ENCODE results near the gene LYRM2. TPM values are rescaled to one million over a fixed set of nuclear protein-coding genes. Genes with fewer than 3 reads are reported as not detected.
"Not testable (repeated sequence)": the region's sequence is repeated elsewhere in the genome, so short reads cannot be mapped to it uniquely, and the experiment has no call there.

The LYRM2 gene
- total RNA-seq, 6 experiments from 2014 or later = 39.9 to 48.4 (median 44.9) TPM

- H3K4me1 Mint-ChIP-seq (ENCODE audit: low read depth) = peaks cover 22% of the 10 kb centered on the region
- no peaks in the 10 kb centered on the region for H3K9me3 Mint-ChIP-seq
- no peak for TF ChIP-seq CTCF (IDR thresholded peaks at IDR 0.05)
- H3K27me3 Mint-ChIP-seq (ENCODE audit: insufficient read depth) = no peaks in the 10 kb centered on the region; the same call in 1 of the 2 replicates
- peaks cover 18% of the 10 kb centered on the region for H3K36me3 Mint-ChIP-seq (ENCODE audit: low read depth)
- H3K27ac Mint-ChIP-seq = 0 out of 2 replicates have a peak overlapping the region, but pooled peaks have one; percentile 4
- H3K4me3 Mint-ChIP-seq = no peak overlapping the region
- DNase-seq = no peak
Observed at GRCh38 chr6:89644864-89645263, 6.3 kb upstream of the LYRM2 start.

GRCh38 chr6:89643406-89643805 is 4.9 kb upstream of the LYRM2 start:
- peaks cover 2% of the 10 kb centered on the region for H3K27me3 Mint-ChIP-seq (ENCODE audit: insufficient read depth)
- DNase-seq = no peak
- H3K27ac Mint-ChIP-seq = peak overlapping the region; percentile 60; the same call in 1 of the 2 replicates
- no peak overlapping the region for H3K4me3 Mint-ChIP-seq
- no peak for TF ChIP-seq CTCF (IDR thresholded peaks at IDR 0.05)
- H3K4me1 Mint-ChIP-seq (ENCODE audit: low read depth) = peaks cover 36% of the 10 kb centered on the region
- H3K36me3 Mint-ChIP-seq (ENCODE audit: low read depth) = peaks cover 23% of the 10 kb centered on the region
- no peaks in the 10 kb centered on the region for H3K9me3 Mint-ChIP-seq

- Mint-ChIP-seq H3K27ac (no peak overlapping the region), H3K36me3 (ENCODE audit: low read depth) (peaks cover 26% of the 10 kb centered on the region)
Observed at GRCh38 chr6:89642956-89643355, 4.4 kb upstream of the LYRM2 start.

GRCh38 chr6:89641581-89641980 is 3.0 kb upstream of the LYRM2 start:
- peaks cover 30% of the 10 kb centered on the region for H3K36me3 Mint-ChIP-seq (ENCODE audit: low read depth)

More at GRCh38 chr6:89642956-89643355, 4.4 kb upstream of the LYRM2 start:
- Mint-ChIP-seq H3K4me3 (no peak overlapping the region), H3K27me3 (ENCODE audit: insufficient read depth) (peaks cover 2% of the 10 kb centered on the region), H3K9me3 (no peaks in the 10 kb centered on the region), H3K4me1 (ENCODE audit: low read depth) (peaks cover 39% of the 10 kb centered on the region)
- DNase-seq = no peak
- TF ChIP-seq CTCF (IDR thresholded peaks at IDR 0.05) = no peak

GRCh38 chr6:89640804-89641203 is 2.3 kb upstream of the LYRM2 start:
- Mint-ChIP-seq H3K36me3 (ENCODE audit: low read depth) (peaks cover 36% of the 10 kb centered on the region), H3K4me3 (0 out of 2 replicates have a peak overlapping the region, but pooled peaks have one; percentile 4), H3K4me1 (ENCODE audit: low read depth) (peaks cover 45% of the 10 kb centered on the region), H3K27ac (peak overlapping the region; percentile 90), H3K9me3 (no peaks in the 10 kb centered on the region), H3K27me3 (ENCODE audit: insufficient read depth) (peaks cover 2% of the 10 kb centered on the region)
- TF ChIP-seq CTCF (IDR thresholded peaks at IDR 0.05) = no peak
- DNase-seq = peak; percentile 84

More at GRCh38 chr6:89641581-89641980, 3.0 kb upstream of the LYRM2 start:
- Mint-ChIP-seq H3K27ac (peak overlapping the region; percentile 90), H3K4me1 (ENCODE audit: low read depth) (peaks cover 45% of the 10 kb centered on the region)
- not testable (repeated sequence) for DNase-seq; H3K27me3 Mint-ChIP-seq (ENCODE audit: insufficient read depth); H3K9me3 Mint-ChIP-seq; H3K4me3 Mint-ChIP-seq

- Mint-ChIP-seq H3K27me3 (ENCODE audit: insufficient read depth) (peaks cover 2% of the 10 kb centered on the region), H3K9me3 (no peaks in the 10 kb centered on the region), H3K36me3 (ENCODE audit: low read depth) (peaks cover 30% of the 10 kb centered on the region), H3K4me3 (peak overlapping the region; percentile 90), H3K4me1 (ENCODE audit: low read depth) (peaks cover 37% of the 10 kb centered on the region), H3K27ac (peak overlapping the region; percentile 91)
- TF ChIP-seq CTCF (IDR thresholded peaks at IDR 0.05) = no peak
- no peak for DNase-seq
Observed at GRCh38 chr6:89637960-89638319, 607 bp downstream of the LYRM2 start.

- Mint-ChIP-seq H3K36me3 (ENCODE audit: low read depth) (peaks cover 29% of the 10 kb centered on the region), H3K4me1 (ENCODE audit: low read depth) (peaks cover 36% of the 10 kb centered on the region)
- DNase-seq; H3K27ac Mint-ChIP-seq; H3K27me3 Mint-ChIP-seq (ENCODE audit: insufficient read depth); H3K9me3 Mint-ChIP-seq; H3K4me3 Mint-ChIP-seq: not testable (repeated sequence)
Observed at GRCh38 chr6:89636412-89636811, 2.1 kb downstream of the LYRM2 start.
